MM.1S (cell line): ENCODE results near the gene ITGA11.

Experiments used
- CTCF ChIP-seq: fragments of 300-600 bp; sonication (generic); IDR thresholded peaks from 2 replicates; pipeline ENCODE4 v1.5.1; 2016; ENCODE audit warnings: antibody characterized with exemption, low read length, mixed read lengths
- EZH2 ChIP-seq: fragments of 300-600 bp; sonication (generic); optimal IDR thresholded peaks from 2 replicates; pipeline ENCODE3; 2017; ENCODE audit warnings: low read depth, mild to moderate bottlenecking, antibody characterized with exemption, low read length, mixed read lengths
- EZH2phosphoT487 ChIP-seq: fragments of 300-600 bp; sonication (generic); IDR thresholded peaks from 2 replicates; pipeline ENCODE4 v1.6.1; 2018; ENCODE audit warnings: antibody characterized with exemption, low read length

GRCh38 chr15:68337826-68338225 is 94.1 kb downstream of the ITGA11 start:
- TF ChIP-seq CTCF = no peak
- no peak for TF ChIP-seq EZH2
- TF ChIP-seq EZH2phosphoT487 = no peak
